ENCODE results near the gene RITA1. TPM values are rescaled to one million over a fixed set of nuclear protein-coding genes. Genes with fewer than 3 reads are reported as not detected.

RITA1 gene
- total RNA-seq, 1 experiment from 2014 or later: 33.6 TPM

- H3K27me3 ChIP-seq (replicated peaks; ENCODE audit: control insufficient read depth, insufficient read depth, low read length): no peaks in the 10 kb centered on the region
- ChIA-PET POLR2A (no interaction called here), CTCF (no interaction called here)
- TF ChIP-seq CTCF (IDR thresholded peaks at IDR 0.05; ENCODE audit: insufficient read depth in 1 of 2, low read depth in 1 of 2, low read length in 1 of 2, severe bottlenecking in 1 of 2, unreplicated experiment in 1 of 2): no peak
- no TSS peak for BruUV-seq (replicated peaks)
- H3K4me3 ChIP-seq (ENCODE audit: low read depth, low read length): no peak overlapping the region
- intact Hi-C loops (cut with micrococcal nuclease; ENCODE audit: unreplicated experiment): no loop called here
- H3K4me3 Mint-ChIP-seq (ENCODE audit: unreplicated experiment): no peak overlapping the region
- no peaks in the 10 kb centered on the region for H3K36me3 ChIP-seq (ENCODE audit: control insufficient read depth, insufficient read depth, low read length)
- no peaks in the 10 kb centered on the region for H3K27me3 Mint-ChIP-seq (ENCODE audit: insufficient read depth, unreplicated experiment)
- no peaks in the 10 kb centered on the region for H3K4me1 ChIP-seq
- H3K4me1 Mint-ChIP-seq (ENCODE audit: low read depth, unreplicated experiment): no peaks in the 10 kb centered on the region
- H3K36me3 Mint-ChIP-seq (ENCODE audit: insufficient read depth, unreplicated experiment): no peaks in the 10 kb centered on the region
- H3K27ac Mint-ChIP-seq (ENCODE audit: unreplicated experiment): no peak overlapping the region
- H3K9me3 Mint-ChIP-seq (ENCODE audit: unreplicated experiment): no peaks in the 10 kb centered on the region
- no peak for DNase-seq
- no peaks in the 10 kb centered on the region for H3K9me3 ChIP-seq
These were observed 17.0 kb downstream of the RITA1 start for GRCh38 chr12:113202300-113203075.

- intact Hi-C loops (cut with micrococcal nuclease; ENCODE audit: unreplicated experiment): no loop called here
These were observed 18.6 kb downstream of the RITA1 start for GRCh38 chr12:113203852-113204760.

More at GRCh38 chr12:113203852-113204760, 18.6 kb downstream of the RITA1 start:
- no peaks in the 10 kb centered on the region for H3K9me3 Mint-ChIP-seq (ENCODE audit: unreplicated experiment)
- TF ChIP-seq CTCF (IDR thresholded peaks at IDR 0.05; ENCODE audit: insufficient read depth in 1 of 2, low read depth in 1 of 2, low read length in 1 of 2, severe bottlenecking in 1 of 2, unreplicated experiment in 1 of 2): no peak
- H3K4me3 Mint-ChIP-seq (ENCODE audit: unreplicated experiment): no peak overlapping the region
- Histone ChIP-seq H3K27me3 (replicated peaks; ENCODE audit: control insufficient read depth, insufficient read depth, low read length) (no peaks in the 10 kb centered on the region), H3K4me3 (ENCODE audit: low read depth, low read length) (no peak overlapping the region), H3K36me3 (ENCODE audit: control insufficient read depth, insufficient read depth, low read length) (no peaks in the 10 kb centered on the region), H3K9me3 (no peaks in the 10 kb centered on the region), H3K4me1 (no peaks in the 10 kb centered on the region)
- BruUV-seq (replicated peaks): no TSS peak
- H3K4me1 Mint-ChIP-seq (ENCODE audit: low read depth, unreplicated experiment): no peaks in the 10 kb centered on the region
- no peaks in the 10 kb centered on the region for H3K36me3 Mint-ChIP-seq (ENCODE audit: insufficient read depth, unreplicated experiment)
- CTCF ChIA-PET: no interaction called here
- DNase-seq: no peak
- H3K27me3 Mint-ChIP-seq (ENCODE audit: insufficient read depth, unreplicated experiment): no peaks in the 10 kb centered on the region
- H3K27ac Mint-ChIP-seq (ENCODE audit: unreplicated experiment): no peak overlapping the region
- POLR2A ChIA-PET: interaction anchor here (0.6 to 0.9 kb wide), 2 partner anchors 41 to 140 kb away, joined by 4 to 13 read pairs; no protein-coding TSS in a partner anchor
